ENCODE measurements around the gene FAM184A. TPM values are rescaled to one million over a fixed set of nuclear protein-coding genes. Genes with fewer than 3 reads are reported as not detected.

FAM184A gene
- total and polyA plus RNA-seq, 2 of the 8 experiments (the other 6 are each of a cell fraction or from before 2014, with no cell fraction given) = 6.3 to 11.3 TPM

DNA sequence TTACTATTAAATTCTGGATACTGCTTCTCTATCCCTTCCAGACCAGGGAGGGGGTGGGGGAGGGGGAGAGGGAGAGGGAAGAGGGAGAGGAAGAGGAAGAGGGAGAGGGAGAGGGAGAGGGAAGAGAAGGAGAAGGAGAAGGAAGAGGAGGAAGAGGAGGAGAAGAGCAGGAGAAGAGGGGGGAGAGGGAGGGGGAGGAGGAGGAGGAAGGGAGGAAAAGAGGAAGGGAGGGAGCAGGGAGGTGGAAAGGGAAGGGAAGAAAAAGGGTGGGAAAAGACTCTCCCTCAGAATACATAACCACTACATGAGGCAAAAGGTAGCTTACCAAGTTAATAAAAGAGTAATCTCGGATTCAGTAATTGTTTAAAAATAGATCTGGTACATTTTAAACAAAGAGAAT lies 46.0 kb downstream of the FAM184A start (continued):
- TF ChIP-seq KDM1A (IDR thresholded peaks at IDR 0.05; ENCODE audit: borderline replicate concordance, low read length) = no peak
- no peak for TF ChIP-seq EZH2 (IDR thresholded peaks at IDR 0.05; ENCODE audit: low read depth, low read length, severe bottlenecking)
- no peak for TF ChIP-seq NRF1 (IDR thresholded peaks at IDR 0.05; ENCODE audit: low read depth, low read length)
- TF ChIP-seq CHD2 (IDR thresholded peaks at IDR 0.05; ENCODE audit: low read length) = no peak
